ENCODE results near the gene NANOG.
"Not testable (repeated sequence)": the region's sequence is repeated elsewhere in the genome, so short reads cannot be mapped to it uniquely, and the experiment has no call there.

The NANOG gene

GRCh38 chr12:7806319-7806718 lies 17.1 kb downstream of the NANOG start:
- not testable (repeated sequence) for DNase-seq (ENCODE audit: low spot score)

- DNase-seq (ENCODE audit: low spot score), result peak; percentile 49
Observed at GRCh38 chr12:7806863-7807487, 17.8 kb downstream of the NANOG start.

- DNase-seq (ENCODE audit: low spot score), result not testable (repeated sequence)
Observed at GRCh38 chr12:7825754-7826153, 36.6 kb downstream of the NANOG start.

GRCh38 chr12:7829737-7830136 lies 40.5 kb downstream of the NANOG start:
- not testable (repeated sequence) for DNase-seq (ENCODE audit: low spot score)

GRCh38 chr12:7832059-7832696 lies 43.0 kb downstream of the NANOG start:
- DNase-seq (ENCODE audit: low spot score), result peak; percentile 19

GRCh38 chr12:7833201-7833600 lies 44.0 kb downstream of the NANOG start:
- DNase-seq (ENCODE audit: low spot score), result not testable (repeated sequence)

GRCh38 chr12:7833831-7834230 lies 44.6 kb downstream of the NANOG start:
- no peak for DNase-seq (ENCODE audit: low spot score)

- no peak for DNase-seq (ENCODE audit: low spot score)
Observed at GRCh38 chr12:7834701-7835100, 45.5 kb downstream of the NANOG start.

- no peak for DNase-seq (ENCODE audit: low spot score)
Observed at GRCh38 chr12:7835116-7835515, 45.9 kb downstream of the NANOG start.

- no peak for DNase-seq (ENCODE audit: low spot score)
Observed at GRCh38 chr12:7835766-7836165, 46.6 kb downstream of the NANOG start.

GRCh38 chr12:7837366-7837765 lies 48.2 kb downstream of the NANOG start:
- DNase-seq (ENCODE audit: low spot score), result no peak

GRCh38 chr12:7839226-7839625 lies 50.0 kb downstream of the NANOG start:
- DNase-seq (ENCODE audit: low spot score), result not testable (repeated sequence)

GRCh38 chr12:7839848-7840247 lies 50.6 kb downstream of the NANOG start:
- not testable (repeated sequence) for DNase-seq (ENCODE audit: low spot score)

GRCh38 chr12:7842444-7842843 lies 53.2 kb downstream of the NANOG start:
- not testable (repeated sequence) for DNase-seq (ENCODE audit: low spot score)

GRCh38 chr12:7843149-7843548 lies 53.9 kb downstream of the NANOG start:
- DNase-seq (ENCODE audit: low spot score), result not testable (repeated sequence)

GRCh38 chr12:7843583-7843982 lies 54.4 kb downstream of the NANOG start:
- not testable (repeated sequence) for DNase-seq (ENCODE audit: low spot score)

GRCh38 chr12:7844116-7844515 lies 54.9 kb downstream of the NANOG start:
- peak; percentile 25 for DNase-seq (ENCODE audit: low spot score)

GRCh38 chr12:7847226-7848097 lies 58.3 kb downstream of the NANOG start:
- DNase-seq (ENCODE audit: low spot score), result not testable (repeated sequence)

GRCh38 chr12:7848098-7848422 lies 58.9 kb downstream of the NANOG start:
- DNase-seq (ENCODE audit: low spot score), result not testable (repeated sequence)

Data from hematopoietic multipotent progenitor cell treated with erythropoietin and hydrocortisone succinate and interleukin-3 and kit ligand, for 17 days (in vitro differentiated cells).